Lower leg skin (tissue), 3 donors: ENCODE results near the gene BBOX1.

ENCODE experiments used
- CTCF ChIP-seq, 3 donors: fragments of 450-650 bp; IDR thresholded peaks; one replicate each; pipeline ENCODE4 v1.5.1; 2016; ENCODE audit warnings: antibody characterized with exemption in 3 of 3, mild to moderate bottlenecking in 3 of 3, moderate library complexity in 2 of 3
- POLR2A ChIP-seq, 2 donors: fragments of 450-650 bp; IDR thresholded peaks; one replicate each; pipeline ENCODE4 v1.6.1; 2016 to 2017; ENCODE audit warnings: antibody characterized with exemption in 2 of 2, mild to moderate bottlenecking in 1 of 2, moderate library complexity in 1 of 2

GRCh38 chr11:27122001-27122400 is 81.4 kb downstream of the BBOX1 start:
- TF ChIP-seq CTCF (IDR thresholded peaks at IDR 0.05), result no peak
- TF ChIP-seq POLR2A (IDR thresholded peaks at IDR 0.05), result no peak
